AG09309 (cell line): ENCODE data around the gene HNRNPA2B1.

Source experiments
- DNase-seq: peaks from one replicate; pipeline ENCODE4 v3.0.0-alpha.2; 2010; ENCODE audit warnings: low read depth
- H3K4me3 ChIP-seq: 2 replicates; pipeline ENCODE4 v1.5.1; 2011; ENCODE audit warnings: mild to moderate bottlenecking, low read depth, low read length, moderate library complexity; ENCODE audit not compliant: control insufficient read depth
- TF ChIP-seq, protein P1 (sequence below): IDR thresholded peaks from 2 replicates; pipeline ENCODE4 v1.5.1; 2011; ENCODE audit warnings: mild to moderate bottlenecking, low read depth, low read length, inconsistent platforms; ENCODE audit not compliant: insufficient read depth, control insufficient read depth; ENCODE audit errors: missing control alignments

The HNRNPA2B1 gene

DNA sequence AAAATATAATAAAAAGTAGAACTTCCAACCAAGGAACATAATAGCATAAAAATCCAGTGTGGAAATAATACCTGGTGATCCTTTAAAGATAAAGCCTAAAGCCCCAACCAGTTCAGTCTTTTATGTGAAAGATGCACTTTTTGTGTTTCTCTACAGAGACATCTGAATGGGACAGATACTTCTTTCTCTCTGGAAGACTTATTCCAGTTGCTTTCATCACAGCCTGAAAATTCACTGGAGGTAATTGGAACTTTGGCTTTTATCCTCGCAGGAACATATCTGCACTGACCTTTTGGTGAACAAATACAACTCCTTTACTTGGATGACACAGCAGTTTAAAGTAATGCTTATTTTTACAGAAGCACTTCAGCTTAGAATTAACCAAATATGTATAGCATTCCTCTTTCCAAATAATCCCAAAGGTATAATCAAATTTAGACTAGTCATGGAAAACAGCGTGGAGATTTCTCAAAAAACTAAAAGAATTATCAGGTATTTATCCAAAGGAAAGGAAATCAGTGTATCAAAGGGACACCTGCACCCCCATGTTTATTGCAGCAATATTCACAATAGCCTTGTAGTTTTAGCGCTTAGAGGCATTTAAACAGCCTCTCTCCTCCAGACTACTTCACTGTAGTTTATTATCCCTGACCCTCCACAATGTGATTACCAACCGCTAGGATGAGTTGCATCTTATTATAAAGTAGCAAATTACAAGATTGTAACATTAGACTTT lies 16.8 kb downstream of the HNRNPA2B1 start:
- H3K4me3 ChIP-seq = no peak overlapping the region
- TF ChIP-seq, protein P1, sequence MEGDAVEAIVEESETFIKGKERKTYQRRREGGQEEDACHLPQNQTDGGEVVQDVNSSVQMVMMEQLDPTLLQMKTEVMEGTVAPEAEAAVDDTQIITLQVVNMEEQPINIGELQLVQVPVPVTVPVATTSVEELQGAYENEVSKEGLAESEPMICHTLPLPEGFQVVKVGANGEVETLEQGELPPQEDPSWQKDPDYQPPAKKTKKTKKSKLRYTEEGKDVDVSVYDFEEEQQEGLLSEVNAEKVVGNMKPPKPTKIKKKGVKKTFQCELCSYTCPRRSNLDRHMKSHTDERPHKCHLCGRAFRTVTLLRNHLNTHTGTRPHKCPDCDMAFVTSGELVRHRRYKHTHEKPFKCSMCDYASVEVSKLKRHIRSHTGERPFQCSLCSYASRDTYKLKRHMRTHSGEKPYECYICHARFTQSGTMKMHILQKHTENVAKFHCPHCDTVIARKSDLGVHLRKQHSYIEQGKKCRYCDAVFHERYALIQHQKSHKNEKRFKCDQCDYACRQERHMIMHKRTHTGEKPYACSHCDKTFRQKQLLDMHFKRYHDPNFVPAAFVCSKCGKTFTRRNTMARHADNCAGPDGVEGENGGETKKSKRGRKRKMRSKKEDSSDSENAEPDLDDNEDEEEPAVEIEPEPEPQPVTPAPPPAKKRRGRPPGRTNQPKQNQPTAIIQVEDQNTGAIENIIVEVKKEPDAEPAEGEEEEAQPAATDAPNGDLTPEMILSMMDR = no peak
- no peak for DNase-seq

DNA sequence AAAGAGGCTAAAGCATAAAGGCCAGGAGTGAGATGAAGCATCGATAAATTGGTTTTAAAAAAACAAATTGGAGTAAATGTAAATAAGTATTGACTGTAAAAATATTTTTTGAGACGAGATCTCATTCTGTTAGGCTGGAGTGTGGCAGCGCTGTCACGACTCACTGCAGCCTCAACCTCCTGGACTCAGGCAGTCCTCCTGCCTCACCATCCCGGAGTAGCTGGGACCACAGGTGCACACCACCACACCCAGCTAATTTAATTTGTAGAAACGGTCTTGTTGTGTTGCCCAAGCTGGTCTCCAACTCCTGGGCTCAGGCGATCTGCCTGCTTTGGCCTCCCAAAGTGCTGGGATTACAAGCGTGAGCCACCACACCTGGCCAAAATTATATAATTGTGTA lies 17.8 kb downstream of the HNRNPA2B1 start:
- DNase-seq = no peak
- TF ChIP-seq, protein P1 = no peak
- no peak overlapping the region for H3K4me3 ChIP-seq

DNA sequence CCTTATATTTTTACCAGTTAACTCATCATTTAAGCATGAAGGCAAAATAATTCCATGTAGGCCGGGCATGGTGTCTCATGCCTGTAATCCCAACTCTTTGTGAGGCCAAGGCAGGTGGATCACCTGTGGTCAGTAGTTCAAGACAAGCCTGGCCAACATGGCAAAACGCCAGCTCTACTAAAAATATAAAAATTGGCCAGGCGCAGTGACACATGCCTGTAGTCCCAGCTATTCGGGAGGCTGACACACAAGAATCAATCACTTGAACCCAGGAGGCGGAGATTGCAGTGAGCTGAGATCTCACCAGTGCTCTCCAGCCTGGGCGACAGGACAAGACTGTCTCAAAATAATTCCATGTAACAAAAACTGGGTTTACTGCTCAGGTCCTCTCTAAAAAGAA lies 18.3 kb downstream of the HNRNPA2B1 start:
- no peak for DNase-seq
- H3K4me3 ChIP-seq = no peak overlapping the region
- TF ChIP-seq, protein P1 = no peak

DNA sequence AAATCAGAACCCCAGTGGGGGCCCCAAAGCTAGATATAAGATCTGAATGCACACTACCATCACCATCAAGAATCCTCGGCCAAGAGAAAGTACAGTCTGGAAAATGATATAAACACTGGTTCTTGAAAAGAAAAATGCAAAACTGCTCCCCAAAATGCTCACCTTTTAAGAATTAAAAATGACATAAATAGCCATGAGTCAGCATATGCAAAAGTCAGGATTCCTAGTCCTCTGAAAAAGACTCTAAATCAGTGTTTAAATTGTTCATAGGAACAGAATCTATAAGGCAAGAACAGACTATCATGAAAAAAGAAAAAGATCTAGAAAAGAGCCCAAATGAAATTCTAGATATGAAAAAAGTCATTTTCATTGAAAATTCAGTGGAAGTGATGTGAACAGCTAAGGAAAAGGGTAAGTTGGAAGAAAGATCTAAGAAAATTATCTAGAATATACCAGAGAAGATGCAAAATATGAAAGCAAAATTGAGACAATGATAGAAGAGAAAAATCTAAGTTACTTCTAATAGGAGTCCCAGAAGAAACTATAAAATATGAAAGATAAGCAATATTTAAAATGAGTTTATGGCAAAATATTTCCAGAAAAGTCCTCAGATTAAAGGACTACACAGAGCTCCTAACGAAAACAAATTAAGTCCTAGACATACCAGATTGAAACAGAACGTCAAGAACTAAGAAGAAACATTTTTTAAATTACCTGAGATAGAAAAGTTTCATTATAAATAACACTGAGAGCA lies 18.9 kb downstream of the HNRNPA2B1 start:
- no peak overlapping the region for H3K4me3 ChIP-seq
- no peak for DNase-seq
- TF ChIP-seq, protein P1 = no peak

DNA sequence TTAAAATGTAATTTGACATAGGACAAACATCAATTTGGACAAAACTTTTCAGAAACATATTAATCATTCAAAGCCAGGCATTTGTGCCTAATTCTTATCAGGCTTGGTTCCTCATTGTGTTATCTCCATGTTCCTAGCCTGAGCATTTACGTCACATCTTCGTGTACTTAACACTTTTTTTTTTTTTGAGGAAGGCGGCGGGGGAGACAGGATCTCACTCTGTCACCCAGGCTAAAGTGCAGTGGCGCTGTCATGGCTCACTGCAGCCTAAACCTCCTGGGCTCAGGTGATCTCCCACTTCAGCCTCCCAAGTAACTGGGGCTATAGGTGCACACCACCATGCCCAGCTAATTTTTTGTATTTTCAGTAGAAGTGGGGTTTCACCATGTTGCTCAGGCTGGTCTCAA lies 19.8 kb downstream of the HNRNPA2B1 start:
- DNase-seq = no peak

DNA sequence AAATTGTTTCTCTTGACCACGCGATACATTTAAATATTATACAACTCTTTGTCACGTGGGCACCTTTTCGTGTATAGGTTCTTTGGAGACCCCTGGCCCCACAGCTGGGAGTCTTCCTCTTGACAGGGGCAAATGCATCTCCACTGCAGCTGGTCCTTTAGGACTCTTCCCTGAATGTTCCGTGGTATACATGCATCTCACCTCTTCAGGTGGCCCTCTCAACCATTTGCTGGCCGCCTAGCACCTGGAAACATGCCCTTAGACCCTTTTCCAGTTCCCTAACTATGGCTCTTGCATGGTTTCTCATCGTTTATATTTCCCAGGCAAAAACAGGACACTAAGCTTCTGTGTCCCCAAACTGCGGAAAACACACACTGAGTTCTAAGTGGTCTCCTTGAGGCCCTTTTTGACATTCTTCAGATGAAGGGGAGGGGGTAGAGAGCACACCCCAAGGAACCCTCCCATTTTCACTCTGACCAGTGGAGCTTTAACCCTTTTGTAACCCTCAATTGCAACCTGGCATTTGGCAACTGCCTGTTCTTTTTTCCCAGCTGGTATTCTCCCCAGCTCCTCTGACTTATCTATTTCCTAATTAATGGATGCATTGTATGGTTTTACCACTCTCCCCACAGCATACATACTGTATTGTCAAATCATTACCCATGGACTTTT lies 20.6 kb downstream of the HNRNPA2B1 start:
- TF ChIP-seq, protein P1 = no peak
- no peak overlapping the region for H3K4me3 ChIP-seq
- DNase-seq = no peak

More for the DNA sequence above, 19.8 kb downstream of the HNRNPA2B1 start:
- H3K4me3 ChIP-seq = no peak overlapping the region
- TF ChIP-seq, protein P1 = no peak
